ENCODE data around the gene TENT5C.

- no peak for TF ChIP-seq FOXK2 (IDR thresholded peaks at IDR 0.05)
- TF ChIP-seq LEF1 (IDR thresholded peaks at IDR 0.05; ENCODE audit: borderline replicate concordance) = no peak
- TF ChIP-seq FOXA1 (IDR thresholded peaks at IDR 0.05) = no peak
- TF ChIP-seq SP1 (IDR thresholded peaks at IDR 0.05) = no peak
- no peak for TF ChIP-seq HDGF (IDR thresholded peaks at IDR 0.05; ENCODE audit: borderline replicate concordance)
- no peak for TF ChIP-seq FOXM1 (IDR thresholded peaks at IDR 0.05; ENCODE audit: borderline replicate concordance)
- no peak for TF ChIP-seq ELF4 (IDR thresholded peaks at IDR 0.05)
- no peak for TF ChIP-seq BHLHE40 (IDR thresholded peaks at IDR 0.05; ENCODE audit: borderline replicate concordance)
- no peak for TF ChIP-seq TARDBP (IDR thresholded peaks at IDR 0.05)
- no peak for TF ChIP-seq ZNF384 (IDR thresholded peaks at IDR 0.05)
- TF ChIP-seq NFRKB (IDR thresholded peaks at IDR 0.05) = no peak
- TF ChIP-seq L3MBTL2 (conservative IDR thresholded peaks at IDR 0.05) = no peak
Observed at GRCh38 chr1:117608758-117609157, 2.9 kb downstream of the TENT5C start.

Data from HEK293T (cell line).